Keratinocyte (primary cell): ENCODE data around the gene ZYG11A. TPM values are rescaled to one million over a fixed set of nuclear protein-coding genes. Genes with fewer than 3 reads are reported as not detected.
"Not testable (repeated sequence)": the region's sequence is repeated elsewhere in the genome, so short reads cannot be mapped to it uniquely, and the experiment has no call there.

Source experiments
- DNase-seq: peaks from one replicate; pipeline ENCODE4 v3.0.0-alpha.2; 2011; ENCODE audit warnings: low read depth, missing footprints, low spot score
- FAIRE-seq: peaks from 2 replicates; lab custom pipeline; 2011; peaks lifted over from hg19 to GRCh38; lab: Jason Lieb, UNC
- H2AFZ ChIP-seq: 2 replicates; pipeline ENCODE4 v1.6.0; 2012; ENCODE audit warnings: low read length, control low read depth, inconsistent platforms; ENCODE audit not compliant: control insufficient read depth
- H3K27ac ChIP-seq: 2 replicates; pipeline ENCODE4 v1.5.1; 2011; ENCODE audit warnings: low read length; ENCODE audit not compliant: control insufficient read depth, insufficient read depth
- H3K27me3 ChIP-seq: 3 replicates; pipeline ENCODE4 v1.6.0; 2011; ENCODE audit warnings: low read length; ENCODE audit not compliant: control insufficient read depth, insufficient read depth; ENCODE audit errors: extremely low read depth
- H3K36me3 ChIP-seq, 2 experiments: 2 replicates in 1 of 2; 3 replicates in 1 of 2; pipeline ENCODE4 v1.5.1; 2011; ENCODE audit warnings: low read length in 2 of 2, mild to moderate bottlenecking in 1 of 2; ENCODE audit not compliant: control insufficient read depth in 2 of 2, insufficient read depth in 2 of 2; ENCODE audit errors: extremely low read depth in 1 of 2
- H3K4me1 ChIP-seq: 3 replicates; pipeline ENCODE4 v1.5.1; 2011; ENCODE audit warnings: low read length; ENCODE audit not compliant: control insufficient read depth, insufficient read depth; ENCODE audit errors: extremely low read depth
- H3K4me2 ChIP-seq: 3 replicates; pipeline ENCODE4 v1.6.0; 2011; ENCODE audit warnings: low read depth, low read length; ENCODE audit not compliant: control insufficient read depth, insufficient read depth; ENCODE audit errors: extremely low read depth
- H3K4me3 ChIP-seq, 3 experiments: fragments of 200-600 bp in 1 of 3; sonication (generic) in 1 of 3; 2 replicates in 2 of 3; 3 replicates in 1 of 3; pipeline ENCODE4 v1.5.1; 2011 to 2016; ENCODE audit warnings: low read length in 3 of 3, mild to moderate bottlenecking in 3 of 3, control low read depth in 2 of 3, inconsistent platforms in 1 of 3, low read depth in 1 of 3, mixed read lengths in 1 of 3, mixed run types in 1 of 3, moderate library complexity in 1 of 3; ENCODE audit not compliant: control insufficient read depth in 2 of 3, insufficient read depth in 2 of 3; ENCODE audit errors: extremely low read depth in 1 of 3
- H3K79me2 ChIP-seq: 2 replicates; pipeline ENCODE4 v1.6.0; 2012; ENCODE audit warnings: low read length; ENCODE audit not compliant: control insufficient read depth, insufficient read depth
- H3K9ac ChIP-seq: 3 replicates; pipeline ENCODE4 v1.6.0; 2011; ENCODE audit warnings: low read length; ENCODE audit not compliant: control insufficient read depth, insufficient read depth; ENCODE audit errors: extremely low read depth
- H3K9me1 ChIP-seq: 3 replicates; pipeline ENCODE4 v1.6.0; 2011; ENCODE audit warnings: low read length; ENCODE audit not compliant: control insufficient read depth, insufficient read depth; ENCODE audit errors: extremely low read depth
- H3K9me3 ChIP-seq: 2 replicates; pipeline ENCODE4 v1.5.1; 2012; ENCODE audit warnings: low read depth, low read length; ENCODE audit not compliant: control insufficient read depth
- H4K20me1 ChIP-seq: 3 replicates; pipeline ENCODE4 v1.6.0; 2011; ENCODE audit warnings: low read length; ENCODE audit not compliant: control insufficient read depth, insufficient read depth; ENCODE audit errors: extremely low read depth
- EZH2 ChIP-seq: IDR thresholded peaks from one replicate; pipeline ENCODE4 v1.6.1; 2012; ENCODE audit warnings: inconsistent platforms, mild to moderate bottlenecking, low read length, moderate library complexity
- dilution Hi-C: fragments of 300-500 bp; cut with MboI; formaldehyde crosslinking; loops from one replicate; pipeline ENCODE4 v1.7.0; 2020; ENCODE audit warnings: low sequenced_read_pairs; ENCODE audit not compliant: extremely low pct_ligation_motif_present
- polyA plus RNA-seq, 5 experiments: library from polyadenylated mRNA; depleted of rRNA in 3 of 5; stranded (reverse) in 3 of 5; stranded (forward) in 1 of 5; unstranded in 1 of 5; fragments of >200 nt; gene quantifications; 1 replicate in 1 of 5; 2 replicates in 3 of 5; 3 replicates in 1 of 5; pipeline versions ENCODE4 v1.2.1 to v1.2.3, GENCODE V29; 2011 to 2012; ENCODE audit warnings: missing spikeins in 2 of 5, low read depth in 1 of 5, low replicate concordance in 1 of 5
- TF ChIP-seq, protein P1 (sequence below), 3 experiments: IDR thresholded peaks in 1 of 3; conservative IDR thresholded peaks in 1 of 3; optimal IDR thresholded peaks in 1 of 3; 2 replicates in 2 of 3; 3 replicates in 1 of 3; pipeline versions ENCODE3 to v1.5.1; 2011; ENCODE audit warnings: low read length in 3 of 3, mild to moderate bottlenecking in 3 of 3, moderate library complexity in 2 of 3, control low read depth in 1 of 3, inconsistent platforms in 1 of 3; ENCODE audit not compliant: insufficient read depth in 2 of 3; ENCODE audit errors: extremely low read depth in 1 of 3

Gene ZYG11A
- polyA plus RNA-seq, 1 donor (not counting 4 experiments of a cell fraction or from before 2014, with no cell fraction given), result 0.64 TPM

DNA sequence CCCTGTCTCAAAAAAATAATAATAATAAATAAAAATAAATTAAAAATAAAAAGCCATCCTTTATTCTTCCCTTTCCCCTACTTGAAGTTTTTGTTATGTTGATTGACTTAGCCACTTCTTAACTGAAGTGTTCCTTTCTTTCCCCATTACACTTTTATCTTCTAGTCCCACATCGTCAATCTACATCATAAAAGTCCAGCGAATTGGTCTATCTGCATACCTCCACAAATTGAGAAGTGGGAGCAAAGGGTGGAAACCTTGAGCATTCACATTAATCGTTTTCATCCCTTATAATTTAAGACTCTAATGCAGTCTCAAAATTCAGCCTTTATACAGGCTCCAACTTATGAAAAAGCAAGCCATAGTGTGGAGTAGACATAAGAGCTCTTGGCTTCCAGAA lies 6.5 kb upstream of the ZYG11A start:
- Histone ChIP-seq H3K9me1 (no peaks in the 10 kb centered on the region), H3K79me2 (no peaks in the 10 kb centered on the region), H3K36me3 (no peaks in the 10 kb centered on the region), H3K9me3 (no peaks in the 10 kb centered on the region), H2AFZ (no peak overlapping the region), H3K9ac (no peak overlapping the region), H3K4me1 (no peaks in the 10 kb centered on the region), H4K20me1 (no peaks in the 10 kb centered on the region), H3K27me3 (no peaks in the 10 kb centered on the region), H3K27ac (no peak overlapping the region), H3K4me2 (no peak overlapping the region), H3K4me3 (no peak overlapping the region)
- no peak for FAIRE-seq
- no peak for DNase-seq
- TF ChIP-seq, protein P1, sequence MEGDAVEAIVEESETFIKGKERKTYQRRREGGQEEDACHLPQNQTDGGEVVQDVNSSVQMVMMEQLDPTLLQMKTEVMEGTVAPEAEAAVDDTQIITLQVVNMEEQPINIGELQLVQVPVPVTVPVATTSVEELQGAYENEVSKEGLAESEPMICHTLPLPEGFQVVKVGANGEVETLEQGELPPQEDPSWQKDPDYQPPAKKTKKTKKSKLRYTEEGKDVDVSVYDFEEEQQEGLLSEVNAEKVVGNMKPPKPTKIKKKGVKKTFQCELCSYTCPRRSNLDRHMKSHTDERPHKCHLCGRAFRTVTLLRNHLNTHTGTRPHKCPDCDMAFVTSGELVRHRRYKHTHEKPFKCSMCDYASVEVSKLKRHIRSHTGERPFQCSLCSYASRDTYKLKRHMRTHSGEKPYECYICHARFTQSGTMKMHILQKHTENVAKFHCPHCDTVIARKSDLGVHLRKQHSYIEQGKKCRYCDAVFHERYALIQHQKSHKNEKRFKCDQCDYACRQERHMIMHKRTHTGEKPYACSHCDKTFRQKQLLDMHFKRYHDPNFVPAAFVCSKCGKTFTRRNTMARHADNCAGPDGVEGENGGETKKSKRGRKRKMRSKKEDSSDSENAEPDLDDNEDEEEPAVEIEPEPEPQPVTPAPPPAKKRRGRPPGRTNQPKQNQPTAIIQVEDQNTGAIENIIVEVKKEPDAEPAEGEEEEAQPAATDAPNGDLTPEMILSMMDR (optimal IDR thresholded peaks at IDR 0.05 in 1 of 3, IDR thresholded peaks at IDR 0.05 in 1 of 3, conservative IDR thresholded peaks at IDR 0.05 in 1 of 3; ENCODE audit: extremely low read depth in 1 of 3, insufficient read depth in 2 of 3, low read length in 3 of 3), result no peak
- no peak for TF ChIP-seq EZH2
- dilution Hi-C loops, result no loop called here

DNA sequence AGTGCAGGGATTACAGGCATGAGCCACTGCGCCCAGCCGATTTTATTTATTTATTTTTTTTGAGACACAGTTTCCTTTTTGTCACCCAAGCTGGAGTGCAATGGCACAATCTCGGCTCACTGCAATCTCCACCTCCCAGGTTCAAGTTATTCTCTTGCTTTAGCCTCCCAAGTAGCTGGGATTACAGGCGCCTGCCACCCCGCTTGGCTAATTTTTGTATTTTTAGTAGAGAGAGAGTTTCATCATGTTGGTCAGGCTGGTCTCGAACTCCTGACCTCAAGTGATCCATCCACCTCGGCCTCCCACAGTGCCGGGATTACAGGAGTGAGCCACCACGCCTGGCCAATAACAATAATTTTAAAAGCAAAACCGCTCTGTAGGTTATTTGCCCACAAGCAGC lies 3.4 kb upstream of the ZYG11A start:
- H3K4me2 ChIP-seq, H3K36me3 ChIP-seq, H3K27ac ChIP-seq, H3K9ac ChIP-seq, H3K9me3 ChIP-seq, H2AFZ ChIP-seq, H3K4me1 ChIP-seq, DNase-seq, H4K20me1 ChIP-seq, H3K4me3 ChIP-seq, H3K9me1 ChIP-seq, dilution Hi-C loops, FAIRE-seq, H3K79me2 ChIP-seq: not testable (repeated sequence)
- peaks cover 14% of the 10 kb centered on the region for H3K27me3 ChIP-seq

DNA sequence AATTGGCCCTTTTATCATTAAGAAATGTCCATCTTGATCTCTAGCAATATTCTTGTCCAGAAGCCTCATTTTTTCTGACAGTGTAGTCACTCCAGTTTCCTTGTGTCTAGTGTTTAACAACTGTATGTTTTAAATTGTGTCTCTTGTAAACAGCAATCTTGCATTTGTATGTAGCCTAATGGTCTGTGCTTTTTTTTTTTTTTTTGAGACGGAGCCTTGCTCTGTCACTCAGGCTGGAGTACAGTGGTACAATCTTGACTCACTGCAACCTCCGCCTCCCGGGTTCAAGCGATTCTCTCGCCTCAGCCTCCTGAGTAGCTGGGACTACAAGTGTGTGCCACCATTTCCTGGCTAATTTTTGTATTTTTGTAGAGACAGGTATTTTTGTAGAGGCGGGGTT lies 2.6 kb downstream of the ZYG11A start:
- H2AFZ ChIP-seq, H4K20me1 ChIP-seq, H3K4me2 ChIP-seq, FAIRE-seq, H3K36me3 ChIP-seq, dilution Hi-C loops, H3K27ac ChIP-seq, H3K9ac ChIP-seq, H3K9me3 ChIP-seq, H3K4me1 ChIP-seq, H3K79me2 ChIP-seq, H3K9me1 ChIP-seq, DNase-seq, H3K4me3 ChIP-seq: not testable (repeated sequence)
- H3K27me3 ChIP-seq, result peaks cover 14% of the 10 kb centered on the region
